ACHN (cell line): Measurements from ENCODE around the gene BNC2.

Experiments used
- DNase-seq: peaks from one replicate; pipeline ENCODE4 v3.0.0-alpha.2; 2015
- in situ Hi-C: cut with HindIII; loops from 2 replicates; pipeline ENCODE4 v1.10.0; 2017; ENCODE audit warnings: low sequenced_read_pairs, low pct_ligation_motif_present, low pct_unique_long_range_greater_than_20kb

BNC2 gene

DNA sequence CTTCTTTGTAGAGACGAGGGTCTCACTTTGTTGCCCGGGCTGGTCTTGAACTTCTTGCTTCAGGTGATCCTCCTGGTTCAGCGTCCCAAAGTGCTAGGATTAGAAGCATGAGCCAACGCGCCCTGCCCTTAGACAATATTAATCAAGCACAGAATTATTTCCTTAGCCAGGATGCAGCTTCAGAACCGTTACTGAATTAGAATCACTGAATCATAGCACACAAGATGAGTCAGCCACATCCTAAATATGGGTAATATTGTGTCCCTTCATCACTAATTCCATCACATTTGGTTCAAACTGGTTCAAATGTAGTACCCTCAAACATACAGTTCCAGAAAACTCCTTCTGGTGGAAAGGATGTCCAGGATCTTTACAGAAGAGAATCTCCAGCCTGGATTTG lies 82.7 kb downstream of the BNC2 start:
- in situ Hi-C loops, result no loop called here

DNA sequence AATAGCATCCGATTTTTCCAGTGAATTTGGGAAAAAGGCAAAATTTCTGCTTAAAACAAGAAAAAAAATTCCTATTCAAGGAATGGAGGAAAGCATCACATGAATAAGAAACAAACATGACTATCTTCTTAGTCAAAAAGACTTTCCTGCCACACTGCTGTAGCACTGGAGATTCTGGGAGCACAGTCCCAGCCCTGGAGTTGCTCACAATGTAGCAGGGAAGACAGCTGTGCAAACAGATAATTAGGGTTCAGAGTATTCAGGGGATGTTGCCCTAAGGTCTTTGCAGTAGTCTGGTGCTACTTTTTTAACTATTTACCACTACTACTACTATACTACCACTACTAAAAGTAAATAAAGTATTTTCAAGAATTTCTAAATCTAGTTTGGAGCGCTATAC lies 86.5 kb downstream of the BNC2 start:
- no peak for DNase-seq
- in situ Hi-C loops, result no loop called here

More for the DNA sequence above, 82.7 kb downstream of the BNC2 start:
- DNase-seq, result no peak

DNA sequence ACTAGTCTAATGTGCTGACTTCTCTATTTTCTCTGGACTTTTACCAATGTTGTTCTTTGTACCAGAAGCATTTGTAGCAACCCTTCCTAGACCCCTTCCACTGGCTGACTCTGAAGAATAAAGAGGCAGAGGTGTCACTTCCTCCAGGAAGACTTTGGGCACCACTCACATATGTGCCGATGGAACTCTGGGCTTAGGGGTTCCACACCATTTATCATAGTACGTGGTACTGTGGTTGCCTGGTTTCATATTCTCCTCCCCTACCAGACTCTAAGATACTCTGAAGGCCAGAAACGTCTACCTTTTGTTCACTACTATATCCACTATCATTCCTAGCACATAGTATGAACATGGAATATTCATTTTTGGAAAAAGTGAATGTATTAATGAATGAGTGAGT lies 88.0 kb downstream of the BNC2 start:
- in situ Hi-C loops, result no loop called here
- DNase-seq, result no peak

DNA sequence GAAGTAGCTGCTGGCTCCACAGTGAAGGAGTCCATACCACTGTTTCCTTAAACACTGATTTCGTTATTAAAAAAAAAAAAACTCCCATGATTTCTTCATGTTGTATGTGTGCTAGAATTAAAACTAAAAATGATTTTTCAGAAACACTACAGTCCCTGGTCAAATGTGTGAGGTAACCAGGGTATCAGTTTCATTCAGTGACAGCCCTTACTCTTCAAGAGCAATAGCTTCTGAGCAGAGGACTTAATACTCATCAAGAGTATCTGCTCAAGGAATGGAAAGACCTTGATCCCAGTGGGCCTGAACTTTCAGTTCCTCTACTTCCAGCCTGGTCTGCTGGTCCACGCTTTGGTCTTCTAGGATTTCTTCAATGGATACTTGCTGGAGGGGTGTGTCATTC lies 95.1 kb downstream of the BNC2 start:
- in situ Hi-C loops, result no loop called here
- DNase-seq, result no peak

DNA sequence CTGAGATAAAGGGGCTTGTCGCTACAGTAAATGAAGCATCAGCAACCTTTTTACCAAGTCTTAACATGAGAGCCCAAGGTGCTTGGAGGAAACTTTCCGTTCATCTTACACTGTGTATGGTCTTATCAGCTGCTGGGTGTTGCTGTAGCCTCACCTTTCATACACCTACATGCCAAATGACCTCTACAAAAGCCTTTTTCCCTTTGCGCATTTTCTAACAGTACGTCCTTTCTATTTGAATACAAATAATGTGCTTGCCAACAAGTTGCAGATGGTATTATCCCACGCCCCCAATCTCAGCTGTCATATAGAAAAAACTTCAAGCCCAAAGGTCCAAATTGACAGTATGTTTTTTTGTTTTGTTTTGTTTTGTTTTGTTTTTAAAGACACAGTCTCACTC lies 96.9 kb downstream of the BNC2 start:
- no peak for DNase-seq
- in situ Hi-C loops, result no loop called here

DNA sequence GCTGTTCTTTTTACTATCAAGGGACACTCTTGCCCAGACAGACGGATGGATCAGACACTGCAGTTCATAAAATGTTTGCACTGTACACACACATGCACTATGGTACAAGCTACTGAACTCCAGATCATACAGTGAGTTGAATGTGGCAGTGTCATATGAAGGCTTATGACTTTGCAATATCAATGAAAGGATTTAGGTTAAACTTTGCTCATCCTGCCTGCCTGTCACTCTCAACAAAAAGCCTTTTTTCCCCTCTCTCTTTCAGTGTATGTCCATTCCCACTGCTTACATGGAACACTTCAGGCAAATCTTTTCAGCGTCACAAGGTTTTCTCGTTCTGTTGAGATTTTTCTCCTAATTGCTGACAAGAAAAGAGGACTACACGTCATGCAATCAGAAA lies 97.4 kb downstream of the BNC2 start:
- no peak for DNase-seq
- in situ Hi-C loops, result no loop called here

DNA sequence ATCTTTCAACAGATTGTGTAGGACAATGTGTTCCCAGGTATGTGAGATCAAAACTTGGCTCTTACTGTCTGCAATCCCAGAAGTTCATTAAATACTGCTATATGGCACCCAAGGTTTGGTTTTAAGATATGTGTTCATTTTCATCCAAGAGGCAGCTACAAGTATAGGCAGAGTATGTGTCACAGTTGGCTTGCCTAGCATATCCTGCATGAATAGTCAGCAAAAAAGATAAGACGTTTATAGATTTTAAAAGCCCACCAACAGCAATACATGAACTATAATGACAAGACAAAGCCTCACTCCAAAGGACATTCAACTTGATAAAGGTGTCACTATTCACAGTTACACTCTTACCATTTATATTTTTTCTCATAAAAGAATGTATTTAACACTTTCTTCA lies 99.1 kb downstream of the BNC2 start:
- in situ Hi-C loops, result no loop called here
- no peak for DNase-seq

DNA sequence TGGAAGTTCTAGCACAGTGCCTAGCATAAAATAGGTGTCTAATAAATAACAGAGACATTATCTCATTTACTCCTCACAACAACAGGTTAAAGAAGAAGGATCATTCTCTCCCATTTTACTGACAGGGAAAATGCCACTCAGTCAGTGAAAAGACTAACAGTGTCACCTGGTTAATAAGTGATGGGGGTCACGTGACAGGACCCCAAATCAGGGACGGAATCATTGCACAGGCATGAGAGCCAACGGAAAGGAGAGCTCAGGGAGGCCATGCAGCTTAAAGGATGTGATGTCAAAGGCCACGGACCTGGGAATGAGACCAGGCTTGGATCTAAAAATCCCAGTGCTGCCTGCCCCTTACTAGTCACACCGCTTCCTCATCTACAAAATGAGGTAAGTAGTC lies 101.2 kb downstream of the BNC2 start:
- in situ Hi-C loops, result no loop called here
- peak; percentile 31 for DNase-seq

DNA sequence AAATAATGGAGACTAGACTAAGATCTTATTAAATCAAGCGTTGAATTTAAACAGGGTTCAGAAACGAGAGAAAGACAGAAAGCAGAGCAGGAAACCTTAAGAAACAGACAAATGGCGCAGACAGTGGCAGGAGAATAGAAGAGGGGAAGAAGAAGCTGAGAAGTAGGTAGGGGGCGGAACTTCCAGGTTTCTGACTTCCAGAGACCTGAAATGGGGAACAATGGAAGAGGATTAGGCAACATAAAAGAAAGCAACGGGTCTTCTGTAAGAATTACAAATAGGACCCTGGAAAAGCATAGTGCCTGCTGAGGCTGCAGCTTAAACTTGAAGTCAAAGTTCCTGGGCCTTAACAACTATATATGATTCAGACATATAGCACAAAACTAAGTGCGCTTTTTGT lies 101.7 kb downstream of the BNC2 start:
- in situ Hi-C loops, result no loop called here
- no peak for DNase-seq

DNA sequence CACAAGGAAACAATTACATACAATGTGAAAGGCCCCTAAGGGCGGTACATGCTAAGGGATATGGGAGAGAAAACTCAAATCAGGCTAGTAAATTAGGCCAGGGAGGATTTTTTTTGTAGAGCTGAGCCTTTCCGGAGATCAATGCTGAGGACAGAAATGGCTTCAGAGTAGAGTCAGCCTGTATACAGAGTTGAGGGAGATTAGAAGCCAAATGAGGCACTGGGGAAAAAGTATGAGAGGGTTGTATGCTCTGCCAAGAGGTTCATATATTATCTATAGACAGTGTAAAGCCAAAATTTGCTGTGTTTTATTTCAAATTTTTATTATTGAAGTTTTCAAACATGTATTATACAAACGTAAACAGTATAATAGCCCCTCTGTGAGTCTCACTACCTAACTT lies 103.1 kb downstream of the BNC2 start:
- DNase-seq, result no peak
- in situ Hi-C loops, result no loop called here

DNA sequence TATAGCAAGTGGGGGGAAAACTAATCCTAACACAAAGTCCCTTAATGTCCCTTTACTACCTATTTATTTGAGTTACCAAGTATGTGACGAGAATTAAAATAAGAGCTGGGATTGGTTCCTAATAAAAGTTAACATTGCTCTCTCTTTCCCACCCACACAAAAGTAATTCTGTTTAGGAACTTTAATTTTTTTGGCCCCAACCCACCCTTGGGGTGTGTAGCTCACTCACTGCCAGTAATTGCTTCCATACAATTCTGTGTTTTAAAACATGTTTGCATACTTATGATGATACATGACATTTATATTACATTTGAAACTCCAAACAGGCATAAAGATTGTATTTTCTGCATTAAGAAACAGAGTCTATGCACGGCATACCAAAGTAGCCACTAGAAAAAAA lies 106.5 kb downstream of the BNC2 start:
- in situ Hi-C loops, result no loop called here
- DNase-seq, result no peak

DNA sequence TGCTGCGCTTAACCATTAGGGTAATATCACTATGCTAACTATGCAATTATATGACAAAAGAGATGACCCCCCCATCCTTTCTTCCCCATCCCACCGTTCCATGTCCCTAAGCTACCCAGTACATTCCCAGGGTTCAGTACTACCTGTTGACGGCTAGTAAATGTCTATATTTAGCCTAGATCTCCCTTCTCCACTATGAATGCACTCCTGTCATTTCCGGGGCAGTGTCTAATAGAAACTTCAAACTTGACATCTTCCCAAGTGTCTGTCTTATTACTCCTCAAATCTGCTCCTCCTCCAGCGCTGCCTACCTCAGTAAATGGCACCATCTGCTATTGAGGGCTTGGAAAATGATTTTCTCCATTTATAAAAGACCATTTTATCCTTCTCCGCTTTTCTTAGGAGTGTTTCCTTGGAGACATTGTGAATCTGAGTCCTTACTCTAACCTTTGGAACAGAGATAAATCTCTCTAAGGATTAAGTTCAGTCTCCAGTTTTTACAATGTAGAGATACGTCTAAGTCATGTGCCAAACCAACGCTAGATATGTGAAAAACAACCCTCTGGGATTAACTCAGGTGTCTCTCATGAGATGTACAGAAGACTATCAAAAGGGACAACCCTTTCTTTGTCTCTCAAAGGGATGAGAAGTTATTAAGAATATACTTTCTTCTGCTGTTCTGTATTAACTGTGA lies 114.9 kb downstream of the BNC2 start:
- in situ Hi-C loops, result no loop called here
- DNase-seq, result no peak

DNA sequence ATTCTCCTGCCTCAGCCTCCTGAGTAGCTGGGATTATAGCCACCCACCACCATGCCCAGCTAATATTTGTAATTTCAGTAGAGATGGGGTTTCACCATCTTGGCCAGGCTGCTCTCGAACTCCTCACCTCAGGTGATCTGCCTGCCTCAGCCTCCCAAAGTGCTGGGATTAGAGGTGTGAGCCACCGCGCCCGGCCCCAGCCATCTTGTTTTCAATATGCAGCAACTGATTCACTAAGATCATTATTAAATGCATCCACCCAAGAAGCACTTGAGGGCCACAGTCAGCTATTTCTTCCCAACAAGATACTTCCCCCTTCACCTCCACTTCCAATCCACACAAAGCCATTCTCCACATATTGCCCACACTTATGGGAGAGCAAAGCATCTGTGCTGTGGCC lies 115.8 kb downstream of the BNC2 start:
- DNase-seq, result no peak
- in situ Hi-C loops, result no loop called here

DNA sequence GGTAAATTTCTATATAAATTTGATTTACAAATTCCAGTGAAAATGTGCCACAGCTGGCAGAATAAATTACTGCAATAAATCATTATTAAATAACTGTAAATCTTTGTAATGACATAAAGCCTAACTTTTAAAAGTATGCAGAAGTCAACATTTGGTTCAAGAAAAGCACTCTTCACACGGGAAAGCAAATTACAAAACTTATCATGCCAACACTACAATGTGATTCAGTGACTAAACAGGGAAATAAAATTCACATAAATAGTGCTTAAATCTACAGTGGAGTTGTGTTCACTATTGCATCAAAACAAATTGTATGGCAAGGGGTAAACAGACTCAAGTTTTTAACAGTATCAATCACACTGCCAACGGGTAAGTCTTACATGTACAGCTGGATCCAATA lies 117.2 kb downstream of the BNC2 start:
- in situ Hi-C loops, result no loop called here
- DNase-seq, result no peak

DNA sequence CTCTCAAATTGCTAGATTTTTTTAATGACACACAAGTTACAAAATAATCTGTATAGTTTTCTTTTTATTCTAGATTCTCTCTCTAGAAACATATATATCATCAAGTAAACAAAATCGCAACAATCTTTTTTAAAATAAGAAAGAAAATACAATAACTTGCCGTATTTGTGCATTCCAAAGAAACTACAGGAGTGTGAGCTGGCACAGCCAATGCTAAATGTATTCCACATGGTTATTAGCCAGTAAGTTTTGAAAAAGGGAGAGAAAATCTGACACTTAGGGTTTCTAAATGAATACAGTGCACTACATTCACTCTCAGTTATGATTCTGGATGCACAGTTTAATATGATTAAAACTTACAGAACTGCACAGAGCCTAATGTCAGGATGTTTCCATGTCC lies 117.9 kb downstream of the BNC2 start:
- DNase-seq, result no peak
- in situ Hi-C loops, result no loop called here

DNA sequence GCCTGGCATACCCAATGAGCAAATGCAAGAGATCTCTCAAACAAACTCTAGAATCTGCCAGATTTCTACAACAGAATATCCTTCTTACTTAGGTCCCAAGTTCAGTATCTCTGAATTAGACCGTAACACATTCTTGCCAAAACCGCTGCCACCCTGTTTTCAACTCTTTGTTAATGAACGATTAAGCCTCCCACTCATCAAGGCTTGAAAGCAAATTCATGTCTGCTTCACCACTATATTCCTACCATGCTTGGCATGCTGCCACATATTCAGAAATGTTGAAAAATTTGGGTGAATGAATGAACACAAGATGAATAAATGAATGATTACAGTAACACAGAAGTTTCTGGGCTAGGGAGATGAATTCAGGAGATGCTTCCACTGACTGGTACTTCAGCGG lies 119.9 kb downstream of the BNC2 start:
- in situ Hi-C loops, result no loop called here

DNA sequence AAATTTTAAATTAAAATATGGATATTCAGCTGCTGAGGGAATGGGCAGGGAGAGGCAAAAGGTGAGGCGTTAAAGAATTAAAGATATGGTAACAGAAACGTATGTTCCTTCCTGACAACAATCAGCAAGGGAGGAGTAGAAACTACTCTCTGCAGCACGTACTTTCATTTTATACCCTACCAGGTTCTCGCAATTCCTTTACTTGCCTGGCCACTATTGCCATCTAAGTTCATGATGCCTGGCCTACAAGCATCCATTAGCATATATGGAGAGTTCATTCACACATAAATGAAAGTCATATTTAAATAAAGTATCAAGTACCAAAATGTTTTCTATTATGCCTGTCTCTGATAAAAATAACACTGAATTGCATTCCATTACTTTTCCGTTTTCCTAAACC lies 125.1 kb downstream of the BNC2 start:
- no peak for DNase-seq
- in situ Hi-C loops, result no loop called here

More for the DNA sequence above, 119.9 kb downstream of the BNC2 start:
- DNase-seq, result no peak

DNA sequence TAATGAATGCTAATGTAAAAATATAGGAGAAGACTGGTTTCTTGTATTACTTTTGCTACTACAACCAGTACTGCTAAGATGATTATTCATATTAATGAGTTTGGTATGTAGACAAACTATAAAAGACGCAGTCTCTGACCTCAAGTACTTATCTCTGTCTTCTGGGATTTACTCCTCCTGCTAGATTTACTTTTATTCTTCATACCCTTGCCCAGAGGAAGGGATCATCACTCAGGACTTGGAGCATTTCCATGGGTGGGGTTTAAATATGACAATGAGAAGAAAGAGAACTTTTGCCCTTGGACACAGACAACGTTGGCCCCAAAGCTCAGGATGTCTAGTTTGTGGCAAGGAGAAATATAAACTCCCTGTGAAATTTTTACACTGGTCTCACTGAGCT lies 126.1 kb downstream of the BNC2 start:
- in situ Hi-C loops, result no loop called here
- DNase-seq, result no peak

DNA sequence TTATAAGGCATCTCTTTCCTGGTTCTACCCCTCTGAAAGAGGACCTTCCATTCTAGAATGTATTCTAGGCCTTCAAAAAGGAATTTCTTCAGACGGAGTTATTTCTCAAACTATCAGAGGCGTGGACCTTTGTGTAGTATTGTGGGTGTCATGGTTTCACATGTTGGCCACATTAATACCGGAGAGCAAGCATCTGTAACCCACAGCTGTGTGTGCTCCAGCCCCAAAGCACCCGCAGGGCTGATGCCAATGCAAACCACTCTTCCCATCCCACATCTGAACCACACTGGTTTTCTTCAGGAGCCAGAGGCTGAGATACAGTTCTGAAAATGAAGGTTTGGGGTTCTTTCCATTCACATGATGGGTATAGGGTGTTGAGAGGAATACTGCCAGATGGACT lies 127.1 kb downstream of the BNC2 start:
- DNase-seq, result no peak
- in situ Hi-C loops, result no loop called here

DNA sequence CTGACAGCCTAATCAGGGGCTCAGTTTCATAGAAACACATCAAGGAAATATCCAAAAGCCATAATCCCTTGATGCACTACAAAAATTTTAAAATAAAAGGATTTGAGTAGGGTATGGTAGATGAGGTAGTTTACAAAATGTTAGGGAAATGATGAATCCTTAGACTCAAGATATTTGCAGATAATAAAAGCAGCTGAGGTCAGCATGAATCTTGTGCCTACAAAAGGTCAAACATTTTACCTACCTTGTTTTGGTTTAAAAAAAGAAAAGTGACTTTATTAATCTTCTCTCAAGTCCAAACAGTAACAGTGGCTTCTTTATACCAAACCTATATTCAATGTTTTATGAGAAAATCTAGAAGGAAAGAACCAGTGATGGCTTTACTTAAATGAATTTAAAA lies 135.5 kb downstream of the BNC2 start:
- DNase-seq, result no peak
- in situ Hi-C loops, result no loop called here

DNA sequence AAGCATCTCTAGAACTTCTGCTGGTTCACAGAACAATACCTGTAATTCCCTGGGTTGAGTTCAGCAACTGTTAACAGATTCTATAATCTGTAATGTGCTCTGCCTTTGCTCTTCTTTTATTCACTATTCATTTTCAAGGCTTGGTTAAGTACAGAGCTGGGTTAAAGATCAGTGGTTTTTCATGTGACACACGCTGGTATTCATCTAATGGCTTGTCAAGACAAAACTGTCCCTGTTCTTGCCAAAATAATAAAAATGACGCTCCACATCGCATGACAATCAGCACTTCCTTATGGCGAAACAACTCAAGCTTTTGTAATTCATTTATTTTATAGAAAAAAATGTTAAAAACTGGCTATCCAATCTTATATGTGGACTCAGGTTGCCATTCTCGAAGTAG lies 137.9 kb downstream of the BNC2 start:
- in situ Hi-C loops, result no loop called here
- DNase-seq, result no peak
